Naive thymus-derived CD4-positive, alpha-beta T cell (primary cell): Measurements from ENCODE around the gene PTGIR. TPM values are rescaled to one million over a fixed set of nuclear protein-coding genes. Genes with fewer than 3 reads are reported as not detected.
A peak's percentile ranks its signal among the peaks of the same experiment; 100 is the strongest.

Source experiments
- ATAC-seq: fragments of 150-1000 bp; cut with Tn5 transposase; 2 replicates; pipeline ENCODE4 v1.10.0; 2021; ENCODE audit warnings: mild to moderate bottlenecking, moderate library complexity
- CTCF ChIA-PET: fragments of 350-600 bp; sonication (Branson Sonifier 250); formaldehyde crosslinking; loops from one replicate; lab custom pipeline; 2021; ENCODE audit warnings: antibody characterized with exemption; lab: Charles Lee
- POLR2A ChIA-PET: fragments of 350-600 bp; sonication (Branson Sonifier 250); formaldehyde crosslinking; loops from one replicate; lab custom pipeline; 2021; ENCODE audit warnings: antibody characterized with exemption, inconsistent platforms; lab: Charles Lee
- DNase-seq, 9 donors: peaks; one replicate each; pipeline versions ENCODE4 v3.0.0 to v3.0.0-alpha.2; 2020 to 2022; ENCODE audit warnings: mixed read lengths in 1 of 9
- H3K27ac ChIP-seq: one replicate; pipeline ENCODE4 v1.7.0; 2013; ENCODE audit warnings: mild to moderate bottlenecking, low read depth, low read length, moderate library complexity
- H3K27me3 ChIP-seq, 2 donors: one replicate each; pipeline ENCODE4 v1.7.0; 2013; ENCODE audit warnings: low read length in 2 of 2, mild to moderate bottlenecking in 2 of 2, moderate library complexity in 2 of 2; ENCODE audit not compliant: control insufficient read depth in 2 of 2, insufficient read depth in 2 of 2
- H3K36me3 ChIP-seq, 3 experiments: 1 replicate in 2 of 3; 2 replicates in 1 of 3; pipeline ENCODE4 v1.7.0; 2013; ENCODE audit warnings: low read length in 3 of 3, mild to moderate bottlenecking in 3 of 3, moderate library complexity in 1 of 3; ENCODE audit not compliant: insufficient read depth in 3 of 3, control insufficient read depth in 2 of 3
- H3K4me1 ChIP-seq, 2 donors: one replicate each; pipeline ENCODE4 v1.7.0; 2013; ENCODE audit warnings: low read length in 2 of 2, mild to moderate bottlenecking in 2 of 2, moderate library complexity in 1 of 2; ENCODE audit not compliant: control insufficient read depth in 2 of 2, insufficient read depth in 2 of 2
- H3K4me3 ChIP-seq: 2 replicates; pipeline ENCODE4 v1.7.0; 2013; ENCODE audit warnings: mild to moderate bottlenecking, low read length
- H3K9me3 ChIP-seq, 3 experiments: 1 replicate in 2 of 3; 2 replicates in 1 of 3; pipeline ENCODE4 v1.7.0; 2013; ENCODE audit warnings: low read length in 3 of 3; ENCODE audit not compliant: control insufficient read depth in 2 of 3
- H3K27ac Mint-ChIP-seq, 9 donors: one replicate each; pipeline ENCODE4 v1.8.0; 2020 to 2022; ENCODE audit warnings: mixed read lengths in 9 of 9, mild to moderate bottlenecking in 8 of 9, moderate library complexity in 5 of 9, inconsistent platforms in 2 of 9
- H3K27me3 Mint-ChIP-seq, 5 donors: one replicate each; pipeline ENCODE4 v1.8.0; 2021 to 2022; ENCODE audit warnings: mixed read lengths in 5 of 5, mild to moderate bottlenecking in 1 of 5
- H3K36me3 Mint-ChIP-seq, 5 donors: one replicate each; pipeline ENCODE4 v1.8.0; 2020 to 2022; ENCODE audit warnings: mixed read lengths in 5 of 5, mild to moderate bottlenecking in 3 of 5, inconsistent platforms in 1 of 5
- H3K4me1 Mint-ChIP-seq, 7 donors: one replicate each; pipeline ENCODE4 v1.8.0; 2020 to 2022; ENCODE audit warnings: mixed read lengths in 7 of 7, mild to moderate bottlenecking in 3 of 7, inconsistent platforms in 1 of 7
- H3K4me3 Mint-ChIP-seq, 10 donors: one replicate each; pipeline ENCODE4 v1.8.0; 2020 to 2022; ENCODE audit warnings: mild to moderate bottlenecking in 10 of 10, mixed read lengths in 10 of 10, moderate library complexity in 6 of 10, inconsistent platforms in 2 of 10
- H3K9me3 Mint-ChIP-seq, 11 donors: one replicate each; pipeline ENCODE4 v1.8.0; 2020 to 2022; ENCODE audit warnings: mixed read lengths in 11 of 11, mild to moderate bottlenecking in 4 of 11, inconsistent platforms in 1 of 11, moderate library complexity in 1 of 11
- intact Hi-C, 2 donors: fragments of 100-400 bp; cut with micrococcal nuclease; formaldehyde crosslinking; loops; one replicate each; pipeline ENCODE4 v1.15.1; 2023
- polyA plus RNA-seq, 2 donors: library from polyadenylated mRNA; unstranded; fragments of 300-500 nt; fragmentation: Illumina TruSeq; gene quantifications; one replicate each; pipeline ENCODE4 v1.2.3, GENCODE V29; 2021
- total RNA-seq, 6 experiments: library from RNA in 5 of 6; stranded (reverse) in 5 of 6; gene quantifications; 1 replicate in 5 of 6; 2 replicates in 1 of 6; pipeline ENCODE4 v1.2.3 and lab custom pipeline; 2021 to 2026

The PTGIR gene
- total and polyA plus RNA-seq, 7 experiments from 2014 or later, result 4.2 to 99.1 (median 5.1) TPM

- no peaks in the 10 kb centered on the region for H3K36me3 ChIP-seq
- peaks cover 0 to 12% of the 10 kb centered on the region in 2 donors for H3K4me1 ChIP-seq
- no peaks in the 10 kb centered on the region for H3K27me3 ChIP-seq
- DNase-seq (no peak), ATAC-seq (no peak)
- H3K4me1 Mint-ChIP-seq, result peaks cover 10 to 51% (median 28%) of the 10 kb centered on the region in 7 donors
- no peaks in the 10 kb centered on the region for H3K9me3 ChIP-seq
- peaks cover 0 to 8% (median 4%) of the 10 kb centered on the region in 5 donors for H3K36me3 Mint-ChIP-seq
- intact Hi-C loops, result loop anchor here in 1 of 2 donors (5.0 kb wide), 1 partner anchor 51 kb away; no protein-coding TSS in a partner anchor
- ChIA-PET POLR2A (no interaction called here), CTCF (no interaction called here)
- no peak overlapping the region for H3K4me3 Mint-ChIP-seq
- no peak overlapping the region for H3K27ac ChIP-seq
- peaks cover 0 to 21% (median 0%) of the 10 kb centered on the region in 5 donors for H3K27me3 Mint-ChIP-seq
- H3K9me3 Mint-ChIP-seq, result peaks cover 0 to 5% (median 0%) of the 10 kb centered on the region in 11 donors
- H3K27ac Mint-ChIP-seq, result no peak overlapping the region
- H3K4me3 ChIP-seq, result no peak overlapping the region
Measured at GRCh38 chr19:46578450-46578849, 46.4 kb downstream of the PTGIR start.

- H3K27ac ChIP-seq, result no peak overlapping the region
- H3K4me3 ChIP-seq, result no peak overlapping the region
- CTCF ChIA-PET, result interaction anchor here (0.6 kb wide), 1 partner anchor 129 kb away, joined by 3 read pairs; no protein-coding TSS in a partner anchor
- H3K36me3 Mint-ChIP-seq, result peaks cover 0 to 6% (median 0%) of the 10 kb centered on the region in 5 donors
- ATAC-seq (peak; percentile 77), DNase-seq (peak in 8 of 9 donors; percentile 46 to 62 (median 52))
- H3K4me3 Mint-ChIP-seq, result peak overlapping the region; percentile 21 to 72 (median 62)
- intact Hi-C loops, result no loop called here
- POLR2A ChIA-PET, result interaction anchor here (1.1 kb wide), 1 partner anchor 37 kb away, joined by 3 read pairs; no protein-coding TSS in a partner anchor
- H3K27me3 Mint-ChIP-seq, result peaks cover 0 to 17% (median 0%) of the 10 kb centered on the region in 5 donors
- H3K27ac Mint-ChIP-seq, result peak overlapping the region in 8 of 9 donors; percentile 1 to 84 (median 40)
- H3K9me3 Mint-ChIP-seq, result no peaks in the 10 kb centered on the region
- peaks cover 0 to 12% of the 10 kb centered on the region in 2 donors for H3K4me1 ChIP-seq
- H3K9me3 ChIP-seq, result no peaks in the 10 kb centered on the region
- H3K4me1 Mint-ChIP-seq, result peaks cover 10 to 49% (median 31%) of the 10 kb centered on the region in 7 donors
- H3K36me3 ChIP-seq, result no peaks in the 10 kb centered on the region
- H3K27me3 ChIP-seq, result no peaks in the 10 kb centered on the region
Measured at GRCh38 chr19:46574533-46574932, 50.4 kb downstream of the PTGIR start.

- Histone ChIP-seq H3K9me3 (no peaks in the 10 kb centered on the region), H3K4me3 (no peak overlapping the region), H3K36me3 (no peaks in the 10 kb centered on the region), H3K4me1 (peaks cover 0 to 12% of the 10 kb centered on the region in 2 donors), H3K27ac (no peak overlapping the region), H3K27me3 (no peaks in the 10 kb centered on the region)
- Mint-ChIP-seq H3K9me3 (no peaks in the 10 kb centered on the region), H3K27me3 (peaks cover 0 to 18% (median 0%) of the 10 kb centered on the region in 5 donors), H3K4me3 (peak overlapping the region; percentile 21 to 72 (median 62)), H3K4me1 (peaks cover 10 to 45% (median 27%) of the 10 kb centered on the region in 7 donors), H3K27ac (peak overlapping the region in 8 of 9 donors; percentile 1 to 84 (median 40)), H3K36me3 (peaks cover 0 to 6% (median 0%) of the 10 kb centered on the region in 5 donors)
- ATAC-seq, result no peak
- ChIA-PET CTCF (interaction anchor here (0.6 to 1.0 kb wide), 3 partner anchors 51 to 157 kb away, joined by 3 to 4 read pairs (median 4); no protein-coding TSS in a partner anchor), POLR2A (interaction anchor here (1.1 kb wide), 1 partner anchor 38 kb away, joined by 3 read pairs; no protein-coding TSS in a partner anchor)
- DNase-seq, result no peak
- intact Hi-C loops, result no loop called here
Measured at GRCh38 chr19:46573679-46574498, 51.0 kb downstream of the PTGIR start.

- POLR2A ChIA-PET, result interaction anchor here (0.7 kb wide), 1 partner anchor 157 kb away, joined by 3 read pairs; no protein-coding TSS in a partner anchor
- H3K9me3 ChIP-seq, result no peaks in the 10 kb centered on the region
- no peaks in the 10 kb centered on the region for H3K27me3 ChIP-seq
- no peak overlapping the region for H3K4me3 ChIP-seq
- ATAC-seq (peak; percentile 48), DNase-seq (peak in 2 of 9 donors; percentile 10 to 13)
- intact Hi-C loops, result no loop called here
- CTCF ChIA-PET, result no interaction called here
- peaks cover 8 to 32% (median 23%) of the 10 kb centered on the region in 7 donors for H3K4me1 Mint-ChIP-seq
- H3K36me3 ChIP-seq, result no peaks in the 10 kb centered on the region
- H3K27ac Mint-ChIP-seq, result no peak overlapping the region
- no peak overlapping the region for H3K27ac ChIP-seq
- no peaks in the 10 kb centered on the region for H3K9me3 Mint-ChIP-seq
- H3K27me3 Mint-ChIP-seq, result peaks cover 0 to 18% (median 0%) of the 10 kb centered on the region in 5 donors
- peaks cover 0 to 6% (median 0%) of the 10 kb centered on the region in 5 donors for H3K36me3 Mint-ChIP-seq
- H3K4me1 ChIP-seq, result peaks cover 0 to 12% of the 10 kb centered on the region in 2 donors
- no peak overlapping the region for H3K4me3 Mint-ChIP-seq
Measured at GRCh38 chr19:46571495-46571894, 53.4 kb downstream of the PTGIR start.

Other genes with a start within 250 kb of the PTGIR start
- gene CCDC8, start 211.5 kb downstream of the PTGIR start, total RNA-seq, result not detected
- not detected for gene CCDC8, start 211.5 kb downstream of the PTGIR start, polyA plus RNA-seq
- not detected for gene PNMA8C, start 196.2 kb downstream of the PTGIR start, total RNA-seq
- not detected for gene PNMA8C, start 196.2 kb downstream of the PTGIR start, polyA plus RNA-seq
- gene PNMA8A, start 153.5 kb downstream of the PTGIR start, total RNA-seq, result under 1 TPM in 2 of 5 experiments, not detected in 3; 0.62 to 0.86 TPM
- gene PNMA8A, start 153.5 kb downstream of the PTGIR start, polyA plus RNA-seq, result not detected
- 1 to 10 TPM in 2 of 5 experiments, under 1 TPM in 2, not detected in 1; 0.24 to 2.3 (median 1.5) TPM for gene PNMA8B, start 129.2 kb downstream of the PTGIR start, total RNA-seq
- 1 to 10 TPM; 1.0 to 1.8 TPM for gene PNMA8B, start 129.2 kb downstream of the PTGIR start, polyA plus RNA-seq
- gene CALM3, start 23.8 kb downstream of the PTGIR start, total RNA-seq, result 100 to 1,000 TPM; 203 to 517 (median 266) TPM
- 100 to 1,000 TPM; 242 to 254 TPM for gene CALM3, start 23.8 kb downstream of the PTGIR start, polyA plus RNA-seq
- gene GNG8, start 11.1 kb upstream of the PTGIR start, total RNA-seq, result 10 to 100 TPM in 1 of 5 experiments, 1 to 10 TPM in 1, not detected in 3; 3.2 to 12.3 TPM
- gene GNG8, start 11.1 kb upstream of the PTGIR start, polyA plus RNA-seq, result 1 to 10 TPM in 1 of 2 donors, not detected in 1; 9.7 TPM
- 1 to 10 TPM in 1 of 5 experiments, under 1 TPM in 3, not detected in 1; 0.11 to 1.3 (median 0.34) TPM for gene DACT3, start 36.1 kb upstream of the PTGIR start, total RNA-seq
- gene DACT3, start 36.1 kb upstream of the PTGIR start, polyA plus RNA-seq, result under 1 TPM in 1 of 2 donors, not detected in 1; 0.07 TPM
- 100 to 1,000 TPM; 120 to 181 (median 123) TPM for gene PRKD2, start 92.0 kb upstream of the PTGIR start, total RNA-seq
- 100 to 1,000 TPM in 1 of 2 donors, 10 to 100 TPM in 1; 39.5 to 105 TPM for gene PRKD2, start 92.0 kb upstream of the PTGIR start, polyA plus RNA-seq
- 10 to 100 TPM; 17.5 to 29.8 (median 21.2) TPM for gene FKRP, start 121.0 kb upstream of the PTGIR start, total RNA-seq
- 1 to 10 TPM; 1.8 to 6.8 TPM for gene FKRP, start 121.0 kb upstream of the PTGIR start, polyA plus RNA-seq
- 100 to 1,000 TPM in 2 of 5 experiments, 10 to 100 TPM in 3; 81.3 to 120 (median 90.4) TPM for gene STRN4, start 121.4 kb upstream of the PTGIR start, total RNA-seq
- gene STRN4, start 121.4 kb upstream of the PTGIR start, polyA plus RNA-seq, result 10 to 100 TPM; 16.2 to 30.9 TPM
- 100 to 1,000 TPM in 1 of 5 experiments, 10 to 100 TPM in 1, 1 to 10 TPM in 3; 3.5 to 120 (median 5.3) TPM for gene SLC1A5, start 163.5 kb upstream of the PTGIR start, total RNA-seq
- gene SLC1A5, start 163.5 kb upstream of the PTGIR start, polyA plus RNA-seq, result 1 to 10 TPM; 1.1 to 5.6 TPM
- gene AP2S1, start 225.8 kb upstream of the PTGIR start, total RNA-seq, result 100 to 1,000 TPM in 1 of 5 experiments, 10 to 100 TPM in 4; 34.4 to 116 (median 46.5) TPM
- 10 to 100 TPM; 60.4 to 71.0 TPM for gene AP2S1, start 225.8 kb upstream of the PTGIR start, polyA plus RNA-seq
- gene ARHGAP35, start 235.9 kb upstream of the PTGIR start, total RNA-seq, result 10 to 100 TPM; 22.2 to 29.4 (median 24.5) TPM
- 1 to 10 TPM; 2.3 to 4.8 TPM for gene ARHGAP35, start 235.9 kb upstream of the PTGIR start, polyA plus RNA-seq